Fibroblast of the aortic adventitia (primary cell): ENCODE results near the gene ATXN2L. TPM values are rescaled to one million over a fixed set of nuclear protein-coding genes. Genes with fewer than 3 reads are reported as not detected.

Experiments
- DNase-seq: peaks from one replicate; pipeline ENCODE4 v3.0.0-alpha.2; 2010; ENCODE audit warnings: low read depth
- H3K4me3 ChIP-seq: 2 replicates; pipeline ENCODE4 v1.5.1; 2011; ENCODE audit warnings: low read depth, mild to moderate bottlenecking, control low read depth, low read length, moderate library complexity
- CTCF ChIP-seq: IDR thresholded peaks from 2 replicates; pipeline ENCODE4 v1.5.1; 2011; ENCODE audit warnings: mild to moderate bottlenecking, low read length, control low read depth, inconsistent platforms; ENCODE audit not compliant: insufficient read depth
- total RNA-seq: library from RNA; depleted of rRNA; stranded (reverse); fragments of >200 nt; gene quantifications from 2 replicates; pipeline ENCODE4 v1.2.3, GENCODE V29; 2012; ENCODE audit warnings: low replicate concordance

ATXN2L gene
- total RNA-seq, 1 donor: 69.8 TPM

GRCh38 chr16:28830531-28830930 lies 7.7 kb downstream of the ATXN2L start:
- DNase-seq: no peak
- no peak overlapping the region for H3K4me3 ChIP-seq
- TF ChIP-seq CTCF: no peak

- no peak overlapping the region for H3K4me3 ChIP-seq
- DNase-seq: no peak
- no peak for TF ChIP-seq CTCF
Observed at GRCh38 chr16:28834349-28834748, 11.6 kb downstream of the ATXN2L start.

DNA sequence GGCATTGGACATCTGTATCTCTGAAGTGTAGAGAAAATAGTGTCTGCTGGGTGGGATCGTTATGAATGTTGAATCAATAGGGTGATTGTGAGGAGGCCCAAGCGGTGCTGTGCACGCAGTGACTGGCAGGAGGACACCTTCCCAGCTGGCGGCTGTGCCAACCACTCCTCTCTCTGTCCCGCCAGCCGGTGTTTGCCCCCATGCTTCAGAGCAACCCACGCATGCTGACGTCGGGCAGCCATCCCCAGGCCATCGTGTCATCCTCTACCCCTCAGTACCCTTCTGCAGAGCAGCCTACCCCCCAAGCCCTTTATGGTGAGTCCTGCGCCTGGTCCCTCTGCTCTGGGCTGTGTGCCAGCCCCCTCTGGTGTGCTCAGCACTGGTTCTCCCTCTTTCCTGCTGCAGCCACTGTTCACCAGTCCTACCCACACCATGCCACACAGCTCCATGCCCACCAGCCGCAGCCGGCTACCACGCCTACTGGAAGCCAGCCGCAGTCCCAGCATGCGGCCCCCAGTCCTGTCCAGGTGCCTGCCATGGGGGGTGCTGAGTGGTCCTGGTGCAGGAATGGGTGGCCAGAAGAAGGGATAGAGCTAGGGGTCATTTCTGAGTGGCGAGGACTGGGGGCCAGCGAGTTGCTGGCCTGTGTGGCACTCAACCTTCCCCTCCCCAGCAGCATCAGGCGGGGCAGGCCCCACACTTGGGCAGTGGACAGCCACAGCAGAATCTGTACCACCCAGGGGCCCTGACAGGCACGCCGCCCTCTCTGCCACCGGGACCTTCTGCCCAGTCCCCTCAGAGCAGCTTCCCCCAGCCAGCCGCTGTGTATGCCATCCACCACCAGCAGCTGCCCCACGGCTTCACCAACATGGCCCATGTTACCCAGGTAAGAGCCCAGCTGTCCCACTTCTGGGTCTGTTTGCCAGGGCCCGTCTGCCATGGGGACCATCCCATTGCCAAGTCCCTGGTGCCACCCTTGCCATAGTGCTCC lies 12.4 kb downstream of the ATXN2L start:
- no peak for TF ChIP-seq CTCF
- DNase-seq: no peak
- no peak overlapping the region for H3K4me3 ChIP-seq

- no peak for DNase-seq
- no peak for TF ChIP-seq CTCF
- H3K4me3 ChIP-seq: no peak overlapping the region
Observed at GRCh38 chr16:28835864-28836760, 13.3 kb downstream of the ATXN2L start.

GRCh38 chr16:28836761-28837064 lies 13.9 kb downstream of the ATXN2L start:
- no peak for TF ChIP-seq CTCF
- no peak for DNase-seq
- no peak overlapping the region for H3K4me3 ChIP-seq

- H3K4me3 ChIP-seq: no peak overlapping the region
- TF ChIP-seq CTCF: no peak
Observed at GRCh38 chr16:28837672-28838557, 15.1 kb downstream of the ATXN2L start.

More at GRCh38 chr16:28837672-28838557, 15.1 kb downstream of the ATXN2L start:
- DNase-seq: no peak
